HFFc6 (cell line): ENCODE data around the gene VMAC. TPM values are rescaled to one million over a fixed set of nuclear protein-coding genes. Genes with fewer than 3 reads are reported as not detected.

Experiments used
- DNase-seq: peaks from one replicate; pipeline ENCODE4 v3.0.0-alpha.2; 2018
- H3K27ac Mint-ChIP-seq: 2 replicates; pipeline ENCODE4 v1.8.0; 2020; ENCODE audit warnings: mild to moderate bottlenecking, mixed read lengths
- H3K27me3 Mint-ChIP-seq: 2 replicates; pipeline ENCODE4 v1.8.0; 2021; ENCODE audit warnings: mild to moderate bottlenecking, moderate library complexity, mixed read lengths; ENCODE audit not compliant: insufficient read depth
- H3K36me3 Mint-ChIP-seq: 2 replicates; pipeline ENCODE4 v1.8.0; 2021; ENCODE audit warnings: low read depth, mixed read lengths
- H3K4me1 Mint-ChIP-seq: 2 replicates; pipeline ENCODE4 v1.8.0; 2020; ENCODE audit warnings: low read depth, mixed read lengths
- H3K4me3 Mint-ChIP-seq: 2 replicates; pipeline ENCODE4 v1.8.0; 2020; ENCODE audit warnings: mild to moderate bottlenecking, moderate library complexity, mixed read lengths
- H3K9me3 Mint-ChIP-seq: 2 replicates; pipeline ENCODE4 v1.8.0; 2020; ENCODE audit warnings: mild to moderate bottlenecking, mixed read lengths
- total RNA-seq, 6 experiments: library from RNA; stranded (reverse); fragmentation: NEBNext Ultra II Directional; extraction: Animal tissue kit (Norgen Biotek cat#: 25700); gene quantifications; 2 replicates in 1 of 6; 3 replicates in 5 of 6; pipeline ENCODE4 v1.2.3, GENCODE V29; 2021
- TF ChIP-seq, protein P1 (sequence below): fragments of 200-600 bp; sonication (generic); IDR thresholded peaks from 2 replicates; pipeline ENCODE4 v1.5.0; 2021; ENCODE audit warnings: antibody characterized with exemption, mild to moderate bottlenecking

VMAC gene
- total RNA-seq, 6 experiments from 2014 or later: 1.8 to 2.4 (median 1.9) TPM

DNA sequence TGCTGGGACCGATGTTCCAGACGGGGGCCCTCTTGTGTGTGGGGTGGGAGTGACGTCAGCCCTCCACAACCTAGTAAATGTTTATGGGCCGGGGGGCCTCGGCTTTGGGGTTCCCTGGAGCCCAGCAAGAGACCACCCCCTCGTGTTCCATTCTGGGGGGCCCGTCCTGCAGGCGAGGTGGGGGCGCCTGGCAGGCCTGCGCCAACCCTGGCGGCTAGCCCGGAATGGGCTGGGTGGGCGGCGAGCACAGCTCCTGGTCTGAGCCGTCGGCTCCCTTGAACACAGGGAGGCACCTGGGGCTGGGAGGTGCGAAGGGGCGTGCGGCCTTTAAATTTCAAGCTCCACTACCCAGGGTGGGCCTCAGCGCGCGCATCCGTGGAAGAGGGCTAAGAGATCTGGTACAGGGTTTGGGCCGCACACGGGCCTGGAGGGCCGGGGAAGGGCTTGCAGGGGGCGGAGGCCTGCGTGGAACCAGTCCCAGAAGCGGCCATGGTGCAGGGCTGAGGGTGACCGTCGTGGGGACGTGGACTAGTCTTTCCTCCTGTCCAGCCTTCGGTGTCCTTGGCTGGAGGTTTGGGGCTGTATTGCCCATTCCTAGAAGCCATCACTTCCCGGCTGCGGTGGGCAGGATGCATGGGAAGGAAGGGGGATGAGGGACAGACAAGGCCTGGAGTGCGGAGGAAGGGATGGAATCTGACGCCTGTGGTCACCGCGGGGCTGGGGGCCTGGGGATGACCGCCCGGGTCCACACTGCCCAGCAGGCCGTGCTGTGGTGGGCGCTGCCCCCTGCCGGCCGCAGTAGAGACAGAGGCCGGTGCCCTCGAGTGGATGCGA is 12.5 kb upstream of the VMAC start:
- H3K36me3 Mint-ChIP-seq: no peaks in the 10 kb centered on the region
- TF ChIP-seq, protein P1, sequence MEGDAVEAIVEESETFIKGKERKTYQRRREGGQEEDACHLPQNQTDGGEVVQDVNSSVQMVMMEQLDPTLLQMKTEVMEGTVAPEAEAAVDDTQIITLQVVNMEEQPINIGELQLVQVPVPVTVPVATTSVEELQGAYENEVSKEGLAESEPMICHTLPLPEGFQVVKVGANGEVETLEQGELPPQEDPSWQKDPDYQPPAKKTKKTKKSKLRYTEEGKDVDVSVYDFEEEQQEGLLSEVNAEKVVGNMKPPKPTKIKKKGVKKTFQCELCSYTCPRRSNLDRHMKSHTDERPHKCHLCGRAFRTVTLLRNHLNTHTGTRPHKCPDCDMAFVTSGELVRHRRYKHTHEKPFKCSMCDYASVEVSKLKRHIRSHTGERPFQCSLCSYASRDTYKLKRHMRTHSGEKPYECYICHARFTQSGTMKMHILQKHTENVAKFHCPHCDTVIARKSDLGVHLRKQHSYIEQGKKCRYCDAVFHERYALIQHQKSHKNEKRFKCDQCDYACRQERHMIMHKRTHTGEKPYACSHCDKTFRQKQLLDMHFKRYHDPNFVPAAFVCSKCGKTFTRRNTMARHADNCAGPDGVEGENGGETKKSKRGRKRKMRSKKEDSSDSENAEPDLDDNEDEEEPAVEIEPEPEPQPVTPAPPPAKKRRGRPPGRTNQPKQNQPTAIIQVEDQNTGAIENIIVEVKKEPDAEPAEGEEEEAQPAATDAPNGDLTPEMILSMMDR: peak; percentile 86
- no peak overlapping the region for H3K4me3 Mint-ChIP-seq
- H3K4me1 Mint-ChIP-seq: peaks cover 8% of the 10 kb centered on the region
- H3K9me3 Mint-ChIP-seq: no peaks in the 10 kb centered on the region
- H3K27ac Mint-ChIP-seq: no peak overlapping the region
- DNase-seq: no peak
- H3K27me3 Mint-ChIP-seq: peaks cover 11% of the 10 kb centered on the region

DNA sequence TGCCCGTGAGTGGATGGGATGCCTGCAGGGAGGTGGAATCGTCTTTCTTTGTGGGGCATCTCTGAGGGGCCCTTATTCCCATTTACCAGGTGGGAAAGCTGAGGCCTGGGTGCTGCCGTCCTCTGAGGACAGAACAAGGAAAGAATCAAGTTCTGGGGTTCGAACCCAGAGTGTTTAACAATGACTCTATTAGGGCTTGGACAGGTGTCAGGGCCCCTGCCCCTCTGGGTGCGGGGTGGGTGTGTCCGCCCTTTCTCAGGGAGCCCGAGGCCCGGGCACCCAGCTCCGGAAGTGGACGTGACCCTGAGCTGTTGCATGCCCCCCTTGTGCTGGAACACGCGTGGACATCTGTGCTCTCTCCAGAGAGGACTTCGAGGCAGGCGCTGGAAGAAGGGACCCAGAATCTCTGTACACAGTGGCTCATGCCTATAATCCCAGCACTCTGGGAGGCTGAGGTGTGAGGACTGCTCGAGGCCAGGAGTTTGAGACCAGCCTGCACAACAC is 11.8 kb upstream of the VMAC start:
- TF ChIP-seq, protein P1: peak; percentile 23; the same call in 1 of the 2 replicates
- no peak for DNase-seq
- peaks cover 8% of the 10 kb centered on the region for H3K4me1 Mint-ChIP-seq
- H3K27ac Mint-ChIP-seq: no peak overlapping the region
- no peak overlapping the region for H3K4me3 Mint-ChIP-seq
- H3K9me3 Mint-ChIP-seq: no peaks in the 10 kb centered on the region
- H3K27me3 Mint-ChIP-seq: peaks cover 11% of the 10 kb centered on the region
- no peaks in the 10 kb centered on the region for H3K36me3 Mint-ChIP-seq

DNA sequence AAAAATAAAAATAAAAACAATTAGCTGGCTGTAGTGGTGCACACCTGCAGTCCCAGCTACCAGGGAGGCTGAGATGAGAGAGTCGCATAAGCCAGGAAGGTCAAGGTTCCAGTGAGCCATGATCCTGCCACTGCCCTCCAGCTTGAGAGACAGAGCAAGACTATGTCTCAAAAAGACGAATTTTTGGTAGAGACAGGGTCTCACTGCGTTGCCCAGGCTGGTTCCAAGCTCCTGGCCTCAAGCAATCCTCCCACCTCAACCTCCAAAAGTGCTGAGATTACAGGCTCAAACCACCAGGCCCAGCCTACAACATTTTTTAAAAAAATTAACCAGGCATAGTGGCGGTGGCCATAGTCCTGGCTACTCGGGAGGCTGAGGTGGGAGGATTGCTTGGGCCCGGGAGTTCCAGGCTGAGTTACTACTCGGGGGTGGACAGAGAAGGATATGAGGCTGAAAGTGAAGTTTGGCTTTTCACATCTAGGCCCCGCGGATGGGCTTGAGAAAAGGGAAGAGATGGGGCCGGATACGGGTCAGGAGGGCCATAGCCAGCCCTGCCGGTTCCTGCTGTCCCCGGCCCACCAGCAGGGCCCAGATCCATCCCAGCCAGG is 11.3 kb upstream of the VMAC start:
- TF ChIP-seq, protein P1: no peak
- Mint-ChIP-seq H3K36me3 (no peaks in the 10 kb centered on the region), H3K9me3 (no peaks in the 10 kb centered on the region), H3K27me3 (peaks cover 11% of the 10 kb centered on the region), H3K4me3 (no peak overlapping the region), H3K27ac (no peak overlapping the region), H3K4me1 (peaks cover 8% of the 10 kb centered on the region)
- DNase-seq: no peak

DNA sequence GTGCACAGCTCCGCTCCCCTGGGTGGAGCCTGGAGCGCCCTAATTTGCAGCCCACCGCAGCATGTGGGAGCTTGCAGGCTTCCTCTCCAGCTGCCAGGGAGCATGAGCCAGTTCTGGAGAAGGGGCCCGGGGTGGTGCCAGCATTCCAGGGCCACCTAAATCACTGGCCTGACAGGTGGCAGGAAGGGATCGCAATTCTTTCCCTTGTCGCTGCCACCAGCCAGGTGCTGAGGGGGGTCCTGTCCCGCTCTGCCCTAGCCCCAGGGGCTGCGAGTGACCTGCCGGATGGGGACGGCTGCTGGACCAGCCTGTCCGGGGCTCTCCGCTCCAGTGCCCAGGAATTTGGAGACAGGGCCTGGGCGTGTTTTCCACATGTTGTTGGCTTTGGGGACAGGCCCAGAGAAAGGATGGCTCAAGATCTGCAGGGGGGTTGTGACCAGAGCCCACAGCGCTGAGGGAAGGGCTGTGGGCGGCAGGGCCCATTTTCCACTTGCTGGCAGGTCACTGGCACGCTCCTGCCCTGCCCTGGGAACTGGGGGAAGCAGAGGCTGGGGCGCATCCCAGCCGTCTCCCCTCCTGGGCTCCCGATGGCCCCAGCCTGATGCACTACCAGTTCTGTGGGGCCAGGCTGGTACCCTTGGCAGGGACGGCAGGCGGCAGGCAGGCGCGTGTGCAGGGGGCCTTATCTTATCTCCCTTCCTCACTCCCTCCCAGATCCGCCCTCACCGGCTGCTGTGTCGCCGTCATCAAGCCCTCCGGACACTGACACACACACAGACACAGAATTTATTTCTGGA is 10.6 kb upstream of the VMAC start:
- Mint-ChIP-seq H3K36me3 (no peaks in the 10 kb centered on the region), H3K9me3 (no peaks in the 10 kb centered on the region), H3K4me3 (no peak overlapping the region), H3K4me1 (peaks cover 8% of the 10 kb centered on the region), H3K27me3 (peaks cover 11% of the 10 kb centered on the region), H3K27ac (no peak overlapping the region)
- no peak for DNase-seq
- TF ChIP-seq, protein P1: no peak

DNA sequence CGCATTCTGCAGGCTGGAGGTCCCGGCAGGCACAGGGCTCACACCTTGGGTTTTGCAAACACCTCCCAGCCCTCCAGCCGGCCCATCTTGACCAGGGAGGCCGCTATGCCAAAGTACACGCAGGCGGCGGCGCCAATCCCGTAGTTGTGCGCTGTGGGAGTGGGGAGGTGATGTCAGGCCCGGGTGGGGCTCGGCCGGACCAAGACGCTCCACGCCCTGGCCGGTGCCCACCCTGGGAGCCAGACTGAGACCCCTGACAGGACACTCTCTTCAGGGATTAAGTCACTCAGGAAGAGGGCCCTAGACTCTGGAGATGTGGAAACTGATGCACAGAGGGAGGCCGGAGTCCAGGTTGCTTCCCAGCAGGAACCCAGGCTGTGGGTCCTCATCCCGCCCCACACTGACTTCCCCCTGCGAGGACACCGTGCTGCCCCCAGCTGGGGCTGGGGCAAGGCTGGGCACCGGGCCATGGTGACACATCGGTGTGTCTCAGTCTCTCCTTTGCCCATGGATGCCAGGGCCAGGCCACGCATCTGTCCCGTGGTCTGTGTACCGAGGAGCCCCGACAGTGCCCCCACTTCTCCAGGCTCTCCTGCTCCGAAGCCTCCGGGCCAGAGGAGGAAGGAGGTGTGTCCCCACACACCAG is 9.8 kb upstream of the VMAC start:
- no peak overlapping the region for H3K27ac Mint-ChIP-seq
- peaks cover 7% of the 10 kb centered on the region for H3K27me3 Mint-ChIP-seq
- H3K4me3 Mint-ChIP-seq: no peak overlapping the region
- H3K9me3 Mint-ChIP-seq: no peaks in the 10 kb centered on the region
- peaks cover 2% of the 10 kb centered on the region for H3K4me1 Mint-ChIP-seq
- no peak for DNase-seq
- TF ChIP-seq, protein P1: no peak
- 0 out of 2 replicates have a peak, but pooled peaks cover under 1% of the 10 kb centered on the region for H3K36me3 Mint-ChIP-seq
